Stomach (tissue), 9 donors: ENCODE measurements around the gene MAP3K19. TPM values are rescaled to one million over a fixed set of nuclear protein-coding genes. Genes with fewer than 3 reads are reported as not detected.
"Not testable (repeated sequence)": the region's sequence is repeated elsewhere in the genome, so short reads cannot be mapped to it uniquely, and the experiment has no call there.

Source experiments
- DNase-seq, 2 donors: peaks; one replicate each; pipeline versions ENCODE4 v3.0.0 to v3.0.0-alpha.2; 2013 to 2019
- H3K27ac ChIP-seq, 5 donors: fragments of 200-600 bp in 4 of 5; sonication (generic) in 4 of 5; one replicate each; pipeline ENCODE4 v1.5.1; 2013 to 2019; ENCODE audit warnings: mild to moderate bottlenecking in 1 of 5, moderate library complexity in 1 of 5
- H3K27me3 ChIP-seq, 3 donors: fragments of 200-600 bp; sonication (generic); one replicate each; pipeline ENCODE4 v1.5.1; 2017 to 2019; ENCODE audit warnings: mixed run types in 1 of 3
- H3K36me3 ChIP-seq, 4 donors: fragments of 200-600 bp; sonication (generic); 1 replicate in 3 of 4; 2 replicates in 1 of 4; pipeline ENCODE4 v1.5.1; 2016 to 2019
- H3K4me1 ChIP-seq, 4 donors: fragments of 200-600 bp; sonication (generic); one replicate each; pipeline ENCODE4 v1.5.1; 2016 to 2019
- H3K4me3 ChIP-seq, 4 donors: fragments of 200-600 bp; sonication (generic) in 3 of 4; one replicate each; pipeline ENCODE4 v1.5.1; 2016 to 2019; ENCODE audit warnings: mild to moderate bottlenecking in 1 of 4
- H3K9me3 ChIP-seq, 4 donors: fragments of 200-600 bp; sonication (generic); one replicate each; pipeline ENCODE4 v1.5.1; 2016 to 2019
- EP300 ChIP-seq: sonication (generic); formaldehyde crosslinking; IDR thresholded peaks from one replicate; pipeline ENCODE4 v1.6.1; 2017; ENCODE audit warnings: antibody characterized with exemption
- POLR2A ChIP-seq, 4 donors: fragments of 450-650 bp; IDR thresholded peaks; one replicate each; pipeline ENCODE4 v1.6.1; 2016; ENCODE audit warnings: antibody characterized with exemption in 4 of 4, control low read depth in 2 of 4, mild to moderate bottlenecking in 1 of 4, moderate library complexity in 1 of 4
- POLR2AphosphoS5 ChIP-seq, 3 donors: sonication (generic); formaldehyde crosslinking; IDR thresholded peaks; one replicate each; pipeline ENCODE4 v1.6.1; 2016; ENCODE audit warnings: antibody characterized with exemption in 3 of 3
- WGBS, 5 donors: extraction: QIAGEN DNeasy Blood & Tissue Kit in 3 of 5; methylation state at CpG; one replicate each; pipeline versions ENCODE4 v1.1.5 to v1.1.7; 2013 to 2018; 5-methylcytosine and 5-hydroxymethylcytosine counted together
- intact Hi-C: fragments of 100-400 bp; cut with DNase I; formaldehyde crosslinking; loops from one replicate; pipeline ENCODE4 v1.15.1; 2023; ENCODE audit warnings: low total_unique reads
- polyA plus RNA-seq, 3 donors: library from polyadenylated mRNA; stranded (reverse); fragments of 200-250 nt; gene quantifications; one replicate each; pipeline ENCODE4 v1.2.3, GENCODE V29; 2013
- total RNA-seq, 5 donors: library from RNA; depleted of rRNA; stranded (reverse); fragments of >200 nt; gene quantifications; one replicate each; pipeline versions ENCODE4 v1.1.0 to v1.2.3, GENCODE V29; 2014 to 2016
- TF ChIP-seq, protein P1 (sequence below), 7 experiments: fragments of 450-650 bp in 4 of 7; fragments of 200-600 bp in 3 of 7; sonication (generic) in 3 of 7; IDR thresholded peaks; one replicate each; pipeline ENCODE4 v1.5.1; 2016 to 2019; ENCODE audit warnings: antibody characterized with exemption in 7 of 7, control low read depth in 2 of 7, mild to moderate bottlenecking in 1 of 7
- donor health status: healthy with polysubstance abuse.
- donor health status: Bipolar disorder and iron deficiency.
- donor health status: healthy.

MAP3K19 gene
- total and polyA plus RNA-seq, 8 donors: 1.1 TPM; not detected in 7

DNA sequence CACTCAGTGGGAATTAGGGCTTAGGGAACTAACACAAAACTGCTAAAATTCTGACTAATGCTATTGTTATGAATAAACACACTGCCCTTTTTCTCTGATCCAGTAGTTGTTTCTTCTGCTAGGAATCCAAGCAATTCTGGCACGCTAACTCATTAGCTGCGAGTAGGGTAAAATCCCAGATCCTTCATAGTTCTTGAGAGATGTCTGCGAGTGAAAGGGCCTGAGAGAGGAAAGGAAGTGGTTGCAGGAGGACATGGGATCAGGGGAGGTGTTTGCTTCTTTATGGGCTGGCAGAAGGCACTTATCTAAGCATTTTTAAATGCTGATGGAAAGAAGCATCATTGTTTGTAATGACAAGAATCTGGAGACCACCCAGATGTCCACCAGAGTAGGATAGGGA is 9.4 kb downstream of the MAP3K19 start:
- 73 to 85% (median 82%) methylated on average over 3 of the region's 3 CpGs for WGBS, 5 donors
- Histone ChIP-seq H3K4me1 (no peaks in the 10 kb centered on the region), H3K4me3 (no peak overlapping the region), H3K27me3 (peaks cover 0 to 5% (median 0%) of the 10 kb centered on the region in 3 donors), H3K36me3 (no peaks in the 10 kb centered on the region), H3K27ac (no peak overlapping the region), H3K9me3 (no peaks in the 10 kb centered on the region)
- TF ChIP-seq POLR2A (IDR thresholded peaks at IDR 0.05) (no peak), EP300 (no peak), POLR2AphosphoS5 (IDR thresholded peaks at IDR 0.05) (no peak)
- TF ChIP-seq, protein P1, sequence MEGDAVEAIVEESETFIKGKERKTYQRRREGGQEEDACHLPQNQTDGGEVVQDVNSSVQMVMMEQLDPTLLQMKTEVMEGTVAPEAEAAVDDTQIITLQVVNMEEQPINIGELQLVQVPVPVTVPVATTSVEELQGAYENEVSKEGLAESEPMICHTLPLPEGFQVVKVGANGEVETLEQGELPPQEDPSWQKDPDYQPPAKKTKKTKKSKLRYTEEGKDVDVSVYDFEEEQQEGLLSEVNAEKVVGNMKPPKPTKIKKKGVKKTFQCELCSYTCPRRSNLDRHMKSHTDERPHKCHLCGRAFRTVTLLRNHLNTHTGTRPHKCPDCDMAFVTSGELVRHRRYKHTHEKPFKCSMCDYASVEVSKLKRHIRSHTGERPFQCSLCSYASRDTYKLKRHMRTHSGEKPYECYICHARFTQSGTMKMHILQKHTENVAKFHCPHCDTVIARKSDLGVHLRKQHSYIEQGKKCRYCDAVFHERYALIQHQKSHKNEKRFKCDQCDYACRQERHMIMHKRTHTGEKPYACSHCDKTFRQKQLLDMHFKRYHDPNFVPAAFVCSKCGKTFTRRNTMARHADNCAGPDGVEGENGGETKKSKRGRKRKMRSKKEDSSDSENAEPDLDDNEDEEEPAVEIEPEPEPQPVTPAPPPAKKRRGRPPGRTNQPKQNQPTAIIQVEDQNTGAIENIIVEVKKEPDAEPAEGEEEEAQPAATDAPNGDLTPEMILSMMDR (IDR thresholded peaks at IDR 0.05): no peak
- no peak for DNase-seq
- intact Hi-C loops: no loop called here

DNA sequence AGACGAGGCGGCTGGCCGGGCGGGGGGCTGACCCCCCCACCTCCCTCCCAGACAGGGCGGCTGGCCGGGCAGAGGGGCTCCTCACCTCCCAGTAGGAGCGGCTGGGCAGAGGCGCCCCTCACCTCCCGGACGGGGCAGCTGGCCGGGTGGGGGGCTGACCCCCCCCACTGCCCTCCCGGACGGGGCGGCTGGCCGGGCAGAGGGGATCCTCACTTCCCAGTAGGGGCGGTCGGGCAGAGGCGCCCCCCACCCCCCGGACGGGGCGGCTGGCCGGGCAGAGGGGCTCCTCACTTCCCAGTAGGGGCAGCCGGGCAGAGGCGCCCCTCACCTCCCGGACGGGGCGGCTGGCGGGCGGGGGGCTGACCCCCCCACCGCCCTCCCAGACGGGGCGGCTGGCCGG is 14.0 kb downstream of the MAP3K19 start:
- H3K4me3 ChIP-seq, H3K27me3 ChIP-seq, DNase-seq, H3K9me3 ChIP-seq, H3K36me3 ChIP-seq, H3K27ac ChIP-seq, H3K4me1 ChIP-seq, intact Hi-C loops: not testable (repeated sequence)
- WGBS, 5 donors: 94 to 98% (median 96%) methylated on average over 4 to 20 of the region's 33 CpGs; no CpG with 5 or more reads in 2 of the 5 donors

DNA sequence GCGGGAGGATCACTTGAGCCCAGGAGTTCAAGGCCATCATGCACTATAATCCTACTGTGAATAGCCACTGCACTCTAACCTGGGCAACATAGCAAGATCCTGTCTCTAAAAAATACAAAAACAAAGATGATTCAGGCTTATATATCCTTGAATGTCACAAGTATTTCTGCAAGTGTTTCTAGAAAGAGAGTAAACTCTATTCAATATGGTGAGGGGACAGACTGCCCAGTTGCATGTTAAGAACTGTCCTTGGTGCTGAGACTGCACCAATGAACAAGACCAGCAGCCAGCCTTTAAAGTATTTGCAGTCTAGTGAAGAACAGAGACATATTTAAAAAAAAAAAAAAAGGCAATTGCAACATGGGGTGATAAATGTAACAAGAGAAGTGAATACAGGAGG is 16.4 kb downstream of the MAP3K19 start:
- TF ChIP-seq POLR2AphosphoS5 (IDR thresholded peaks at IDR 0.05) (no peak), POLR2A (IDR thresholded peaks at IDR 0.05) (no peak), EP300 (no peak)
- TF ChIP-seq, protein P1 (IDR thresholded peaks at IDR 0.05): no peak
- no peak overlapping the region for H3K4me3 ChIP-seq
- no peaks in the 10 kb centered on the region for H3K4me1 ChIP-seq
- intact Hi-C loops: no loop called here
- no peaks in the 10 kb centered on the region for H3K27me3 ChIP-seq
- H3K36me3 ChIP-seq: no peaks in the 10 kb centered on the region
- no peak overlapping the region for H3K27ac ChIP-seq
- H3K9me3 ChIP-seq: no peaks in the 10 kb centered on the region
- WGBS, 5 donors: 92 to 100% (median 95%) methylated on average over 1 of the region's 1 CpG
- DNase-seq: peak in 1 of 2 donors; percentile 74

DNA sequence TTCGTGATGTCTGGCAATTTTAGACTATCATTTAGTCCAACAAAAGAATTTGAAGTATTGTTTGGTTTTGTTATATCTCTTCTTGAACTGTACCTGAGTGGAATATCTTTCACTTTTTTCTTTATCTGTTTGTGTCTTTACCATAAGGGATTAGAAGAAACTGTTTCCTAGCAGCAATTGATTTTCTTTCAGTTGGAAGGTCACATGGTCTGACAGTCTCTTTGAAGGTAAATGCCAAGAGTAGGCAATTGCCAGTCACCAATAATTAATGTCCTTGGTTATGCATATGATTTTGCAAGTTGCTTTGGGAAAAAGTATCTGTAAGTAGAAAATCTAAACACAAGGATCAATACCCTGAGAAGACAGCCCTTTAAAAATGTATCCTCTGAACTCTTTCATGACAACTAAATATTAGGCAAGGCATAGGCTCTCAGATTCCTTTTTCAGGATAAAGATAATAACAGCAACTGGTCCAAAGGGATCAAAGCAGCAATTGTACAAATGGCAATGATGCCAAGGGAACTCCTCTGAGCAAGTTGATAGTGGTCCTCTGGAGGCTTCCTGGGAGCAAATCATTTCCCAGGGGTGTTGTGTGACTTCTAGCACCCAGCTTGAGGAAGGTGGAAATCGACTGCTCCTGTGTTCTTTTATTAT is 17.6 kb downstream of the MAP3K19 start:
- 46 to 80% (median 67%) methylated on average over 2 of the region's 2 CpGs for WGBS, 5 donors
- Histone ChIP-seq H3K9me3 (no peaks in the 10 kb centered on the region), H3K27ac (no peak overlapping the region), H3K4me1 (no peaks in the 10 kb centered on the region), H3K27me3 (no peaks in the 10 kb centered on the region), H3K36me3 (no peaks in the 10 kb centered on the region), H3K4me3 (no peak overlapping the region)
- TF ChIP-seq POLR2A (IDR thresholded peaks at IDR 0.05) (no peak), POLR2AphosphoS5 (IDR thresholded peaks at IDR 0.05) (no peak), EP300 (no peak)
- TF ChIP-seq, protein P1 (IDR thresholded peaks at IDR 0.05): no peak
- intact Hi-C loops: no loop called here
- no peak for DNase-seq

DNA sequence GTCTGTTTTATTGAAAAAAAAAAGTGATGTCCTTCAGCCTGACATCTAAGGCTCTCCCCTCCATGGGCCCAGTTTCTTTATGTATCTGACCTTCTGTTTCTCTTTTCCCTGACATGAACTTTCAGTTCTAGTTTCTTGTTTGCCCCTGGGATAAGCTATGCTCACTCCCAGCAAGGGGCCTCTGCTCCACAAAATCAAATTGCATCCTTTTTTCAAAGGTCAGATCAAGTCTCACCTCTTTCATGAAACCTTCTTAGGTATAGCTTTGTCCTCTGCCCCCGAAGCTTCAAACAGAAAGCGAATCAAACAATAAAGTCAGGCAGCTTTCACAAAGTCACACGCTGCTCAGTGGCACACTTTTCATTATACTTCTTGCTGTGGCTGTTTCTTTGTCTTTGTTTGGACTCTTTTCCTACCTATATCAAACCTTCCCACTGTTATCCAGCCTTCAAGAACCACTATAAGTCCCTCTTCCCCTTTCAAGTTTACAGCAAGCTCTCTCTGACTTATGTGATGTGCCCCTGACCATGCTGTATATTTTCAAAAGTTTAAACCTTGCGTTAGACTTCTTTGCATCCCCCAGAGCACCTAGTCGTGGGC is 23.3 kb downstream of the MAP3K19 start:
- 84 to 92% (median 89%) methylated on average over 5 of the region's 5 CpGs for WGBS, 5 donors
- DNase-seq: no peak
- Histone ChIP-seq H3K4me1 (no peaks in the 10 kb centered on the region), H3K27ac (no peak overlapping the region), H3K9me3 (no peaks in the 10 kb centered on the region), H3K36me3 (no peaks in the 10 kb centered on the region), H3K4me3 (no peak overlapping the region), H3K27me3 (no peaks in the 10 kb centered on the region)
- TF ChIP-seq, protein P1 (IDR thresholded peaks at IDR 0.05): no peak
- TF ChIP-seq POLR2A (IDR thresholded peaks at IDR 0.05) (no peak), POLR2AphosphoS5 (IDR thresholded peaks at IDR 0.05) (no peak), EP300 (no peak)
- intact Hi-C loops: no loop called here
